Activated CD8-positive, alpha-beta T cell treated with anti-CD3 and anti-CD28 coated beads for 36 hours (primary cell): Measurements from ENCODE around the gene BCAS4. TPM values are rescaled to one million over a fixed set of nuclear protein-coding genes. Genes with fewer than 3 reads are reported as not detected.
"Not testable (repeated sequence)": the region's sequence is repeated elsewhere in the genome, so short reads cannot be mapped to it uniquely, and the experiment has no call there.

Experiments
- ATAC-seq: fragments of 200-7000 bp; cut with Tn5 transposase; one replicate; pipeline ENCODE4 v1.10.0; 2021; ENCODE audit warnings: mild to moderate bottlenecking, moderate library complexity
- CTCF ChIA-PET: fragments of 350-600 bp; sonication (Branson Sonifier 250); formaldehyde crosslinking; loops from one replicate; lab custom pipeline; 2021; ENCODE audit warnings: antibody characterized with exemption; lab: Charles Lee
- POLR2A ChIA-PET: fragments of 350-600 bp; sonication (Branson Sonifier 250); formaldehyde crosslinking; loops from one replicate; lab custom pipeline; 2021; ENCODE audit warnings: antibody characterized with exemption; lab: Charles Lee
- DNase-seq: peaks from one replicate; pipeline ENCODE4 v3.0.0-alpha.2; 2020
- H3K27ac Mint-ChIP-seq: one replicate; pipeline ENCODE4 v1.8.0; 2021; ENCODE audit warnings: mild to moderate bottlenecking, mixed read lengths
- H3K27me3 Mint-ChIP-seq: one replicate; pipeline ENCODE4 v1.8.0; 2021; ENCODE audit warnings: mixed read lengths
- H3K36me3 Mint-ChIP-seq: one replicate; pipeline ENCODE4 v1.8.0; 2021; ENCODE audit warnings: low read depth, mixed read lengths
- H3K4me1 Mint-ChIP-seq: one replicate; pipeline ENCODE4 v1.8.0; 2021; ENCODE audit warnings: low read depth, mixed read lengths
- H3K4me3 Mint-ChIP-seq: one replicate; pipeline ENCODE4 v1.8.0; 2021; ENCODE audit warnings: mild to moderate bottlenecking, moderate library complexity, mixed read lengths
- H3K9me3 Mint-ChIP-seq: one replicate; pipeline ENCODE4 v1.8.0; 2021; ENCODE audit warnings: mixed read lengths
- CTCF ChIP-seq: fragments of 200-600 bp; IDR thresholded peaks from one replicate; pipeline ENCODE4 v1.8.0; 2022; ENCODE audit warnings: antibody characterized with exemption, mild to moderate bottlenecking
- intact Hi-C: fragments of 100-400 bp; cut with micrococcal nuclease; formaldehyde crosslinking; loops from one replicate; pipeline ENCODE4 v1.10.0; 2022
- total RNA-seq, 2 experiments: library from RNA; stranded (reverse); gene quantifications; one replicate each; pipeline ENCODE4 v1.2.3, GENCODE V29; 2021

BCAS4 gene
- total RNA-seq, 2 experiments from 2014 or later: 27.3 to 31.7 TPM

DNA sequence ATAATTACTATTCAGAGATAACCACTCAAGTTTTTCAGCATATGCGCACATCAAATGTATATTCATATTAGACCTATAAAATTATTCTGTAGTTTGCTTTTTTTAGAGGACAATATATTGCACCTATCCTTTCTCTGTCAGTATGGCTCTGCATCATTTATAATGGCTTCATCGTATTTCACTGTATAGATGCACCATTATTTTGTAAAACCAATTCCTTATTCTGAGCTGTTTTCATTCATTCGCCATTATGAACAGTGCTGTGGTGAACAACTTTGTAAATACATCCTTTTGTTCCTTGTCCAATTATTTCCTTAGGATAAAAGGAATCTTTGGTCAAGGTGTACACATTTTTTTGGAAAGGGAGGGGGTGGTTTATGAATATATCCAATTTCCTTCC, 29.2 kb upstream of the BCAS4 start:
- intact Hi-C loops: no loop called here
- Mint-ChIP-seq H3K4me3 (no peak overlapping the region), H3K9me3 (no peaks in the 10 kb centered on the region), H3K4me1 (no peaks in the 10 kb centered on the region), H3K27ac (no peak overlapping the region), H3K36me3 (no peaks in the 10 kb centered on the region), H3K27me3 (peaks cover 3% of the 10 kb centered on the region)
- no peak for DNase-seq
- ChIA-PET POLR2A (no interaction called here), CTCF (interaction anchor here (1.0 to 3.4 kb wide), 3 partner anchors 12 to 140 kb away, joined by 3 to 14 read pairs (median 3); no protein-coding TSS in a partner anchor)
- ATAC-seq: no peak
- TF ChIP-seq CTCF: no peak

DNA sequence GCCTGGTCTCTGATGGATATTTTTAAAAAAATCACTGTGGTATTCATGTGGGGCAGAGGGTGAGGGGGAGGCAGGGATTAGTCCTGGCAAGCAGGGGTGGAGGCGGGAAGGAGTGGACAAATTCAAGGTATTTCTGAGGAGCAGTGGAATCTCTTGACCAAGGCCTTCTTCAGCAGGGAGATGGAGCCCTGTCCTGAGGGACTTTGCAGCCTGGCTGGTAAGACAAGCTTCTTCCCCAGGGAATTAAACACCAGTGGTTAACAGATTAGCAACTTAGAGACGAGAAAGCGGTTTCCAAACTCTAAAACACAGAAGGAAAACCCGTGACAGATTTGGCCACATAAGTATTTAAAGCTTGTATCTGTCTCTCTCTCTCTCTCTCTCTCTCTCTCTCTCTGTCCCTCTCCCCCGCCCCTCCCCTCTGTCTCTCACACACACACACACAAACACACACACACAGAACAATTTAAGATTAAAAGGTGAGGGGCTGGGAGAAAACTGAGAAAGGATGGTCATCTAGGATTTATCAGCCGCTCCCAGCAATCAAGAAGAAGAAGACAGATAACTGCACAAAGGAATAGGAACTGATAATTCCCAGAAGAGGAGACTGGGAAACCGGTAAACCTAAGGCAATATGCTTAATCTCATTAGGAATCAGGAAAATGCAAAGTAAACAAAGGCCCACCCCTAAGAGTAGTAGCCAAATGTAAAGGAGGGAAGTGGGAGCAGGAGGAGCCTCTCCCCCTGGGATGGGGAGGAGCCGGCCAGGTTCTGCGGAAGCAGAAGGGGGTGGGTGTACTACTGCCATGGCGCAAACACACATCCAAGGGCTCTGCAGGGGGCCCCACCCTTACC, 27.7 kb upstream of the BCAS4 start:
- CTCF ChIA-PET: interaction anchor here (3.4 kb wide), 1 partner anchor 18 kb away, joined by 14 read pairs; no protein-coding TSS in a partner anchor
- H3K36me3 Mint-ChIP-seq, H3K9me3 Mint-ChIP-seq, H3K27me3 Mint-ChIP-seq, ATAC-seq, DNase-seq, H3K4me1 Mint-ChIP-seq, H3K27ac Mint-ChIP-seq, intact Hi-C loops, H3K4me3 Mint-ChIP-seq, POLR2A ChIA-PET: not testable (repeated sequence)

- H3K4me3 Mint-ChIP-seq, DNase-seq, H3K9me3 Mint-ChIP-seq, H3K4me1 Mint-ChIP-seq, intact Hi-C loops, H3K36me3 Mint-ChIP-seq, H3K27me3 Mint-ChIP-seq, ATAC-seq, H3K27ac Mint-ChIP-seq: not testable (repeated sequence)
- ChIA-PET POLR2A (interaction anchor here (0.9 kb wide), 1 partner anchor 19 kb away, joined by 3 read pairs; no protein-coding TSS in a partner anchor), CTCF (interaction anchor here (0.6 kb wide), 2 partner anchors 87 to 327 kb away, joined by 3 to 5 read pairs; no protein-coding TSS in a partner anchor)
Observed at GRCh38 chr20:50768991-50769390, 25.9 kb upstream of the BCAS4 start.

DNA sequence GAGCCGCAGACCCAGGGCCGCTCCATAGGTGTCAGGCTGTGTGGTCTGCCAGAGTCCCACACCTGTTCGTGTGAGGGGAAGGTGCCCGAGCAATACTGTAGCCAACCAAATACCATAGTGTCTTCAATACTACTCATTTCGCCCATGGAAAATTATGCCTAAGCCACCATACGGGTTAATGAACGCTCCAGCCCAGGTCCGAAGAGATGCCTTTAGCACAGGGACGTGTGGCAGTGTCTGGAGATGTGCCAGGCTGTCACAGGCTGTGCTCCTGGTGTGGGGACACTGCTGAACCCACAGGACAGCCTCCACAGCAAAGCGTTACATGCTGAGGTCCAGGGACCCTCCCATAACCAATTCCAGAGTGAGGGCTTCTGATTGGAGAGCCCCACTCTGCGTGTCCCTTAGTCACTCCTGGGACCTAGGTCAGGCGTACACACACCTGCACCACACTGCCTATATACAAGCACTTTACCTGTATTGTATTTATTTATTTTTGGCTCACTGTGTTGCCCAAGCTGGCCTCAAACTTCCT, 25.2 kb upstream of the BCAS4 start:
- ChIA-PET CTCF (interaction anchor here (0.6 kb wide), 1 partner anchor 326 kb away, joined by 3 read pairs; no protein-coding TSS in a partner anchor), POLR2A (interaction anchor here (0.9 kb wide), 1 partner anchor 20 kb away, joined by 3 read pairs; no protein-coding TSS in a partner anchor)
- intact Hi-C loops, H3K4me3 Mint-ChIP-seq, H3K27ac Mint-ChIP-seq, H3K27me3 Mint-ChIP-seq, ATAC-seq, H3K9me3 Mint-ChIP-seq, H3K4me1 Mint-ChIP-seq, DNase-seq, H3K36me3 Mint-ChIP-seq: not testable (repeated sequence)

DNA sequence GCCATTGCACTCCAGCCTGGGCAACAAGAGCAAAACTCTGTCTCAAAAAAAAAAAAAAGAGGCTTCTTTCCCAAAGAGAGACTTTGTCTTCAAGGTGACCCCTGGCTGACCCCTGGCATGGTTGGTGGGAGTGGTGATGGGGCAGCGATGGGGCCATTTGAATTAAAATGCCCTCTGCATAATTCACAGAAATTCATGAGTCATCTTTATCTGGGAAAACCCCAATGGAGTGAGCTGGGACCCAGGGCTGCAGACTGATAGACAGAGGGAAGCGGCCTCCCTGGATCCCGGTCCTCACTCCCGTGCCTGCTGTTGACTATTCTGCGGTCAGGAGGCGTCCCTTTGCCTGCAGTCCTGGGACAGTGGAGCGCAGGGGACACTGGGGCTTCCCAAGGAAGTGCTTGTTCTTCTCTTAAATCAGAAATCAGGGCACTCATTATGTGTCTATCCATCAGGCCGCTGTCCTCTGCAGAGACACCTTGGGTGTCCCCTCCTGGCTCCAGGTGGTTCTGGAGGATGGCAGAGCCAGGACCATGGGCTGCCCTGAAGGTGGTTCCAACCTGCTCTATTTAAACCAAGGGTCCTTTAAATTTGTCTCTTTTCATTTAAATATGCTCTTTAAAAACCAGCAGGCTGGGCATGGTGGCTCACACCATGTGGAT, 23.3 kb upstream of the BCAS4 start:
- H3K9me3 Mint-ChIP-seq, intact Hi-C loops, H3K4me1 Mint-ChIP-seq, H3K27me3 Mint-ChIP-seq, H3K36me3 Mint-ChIP-seq, H3K27ac Mint-ChIP-seq, POLR2A ChIA-PET, H3K4me3 Mint-ChIP-seq, CTCF ChIA-PET: not testable (repeated sequence)
- DNase-seq (peak; percentile 13), ATAC-seq (peak; percentile 49)

- intact Hi-C loops: no loop called here
- ATAC-seq (no peak), DNase-seq (no peak)
- Mint-ChIP-seq H3K27ac (peak overlapping the region; percentile 17), H3K4me3 (no peak overlapping the region), H3K27me3 (no peaks in the 10 kb centered on the region), H3K9me3 (no peaks in the 10 kb centered on the region), H3K36me3 (no peaks in the 10 kb centered on the region), H3K4me1 (peaks cover 7% of the 10 kb centered on the region)
- CTCF ChIA-PET: interaction anchor here (0.6 to 2.2 kb wide), 6 partner anchors 19 to 215 kb away, joined by 3 to 6 read pairs (median 4); no protein-coding TSS in a partner anchor
- TF ChIP-seq CTCF: no peak
- POLR2A ChIA-PET: interaction anchor here (1.0 kb wide), 1 partner anchor 17 kb away, joined by 3 read pairs; no protein-coding TSS in a partner anchor
Observed at GRCh38 chr20:50772420-50773185, 22.3 kb upstream of the BCAS4 start.
